ENCODE measurements around the gene RAPGEF1.

The RAPGEF1 gene

GRCh38 chr9:131587331-131587730, 152.5 kb downstream of the RAPGEF1 start:
- Histone ChIP-seq H3K27ac (ENCODE audit: low read depth, low read length) (no peak overlapping the region), H3K9me3 (ENCODE audit: insufficient read depth, low read length) (no peaks in the 10 kb centered on the region), H3K36me3 (ENCODE audit: low read length) (no peaks in the 10 kb centered on the region), H3K9me2 (replicated peaks; ENCODE audit: insufficient read depth, low read length) (no peaks in the 10 kb centered on the region), H3K79me2 (ENCODE audit: insufficient read depth, low read length) (no peaks in the 10 kb centered on the region), H3K9ac (ENCODE audit: low read length) (no peak overlapping the region), H2AFZ (ENCODE audit: low read depth, low read length, severe bottlenecking) (no peak overlapping the region), H3K27me3 (ENCODE audit: low read length) (no peaks in the 10 kb centered on the region), H4K20me1 (ENCODE audit: low read depth, low read length) (no peaks in the 10 kb centered on the region), H3K4me2 (ENCODE audit: low read depth, low read length, poor library complexity, severe bottlenecking) (no peak overlapping the region), H3F3A (ENCODE audit: insufficient read depth) (no peaks in the 10 kb centered on the region), H3K4me3 (ENCODE audit: insufficient read depth, low read length, poor library complexity, severe bottlenecking) (no peak overlapping the region)
- TF ChIP-seq EZH2phosphoT487 (conservative IDR thresholded peaks at IDR 0.05; ENCODE audit: low read length) (no peak), CTCF (IDR thresholded peaks at IDR 0.05; ENCODE audit: insufficient read depth, low read length, poor library complexity, severe bottlenecking) (no peak)

GRCh38 chr9:131585375-131585774, 154.5 kb downstream of the RAPGEF1 start:
- Histone ChIP-seq H3K9me2 (replicated peaks; ENCODE audit: insufficient read depth, low read length) (no peaks in the 10 kb centered on the region), H3K9ac (ENCODE audit: low read length) (no peak overlapping the region), H3K27ac (ENCODE audit: low read depth, low read length) (no peak overlapping the region), H3K4me2 (ENCODE audit: low read depth, low read length, poor library complexity, severe bottlenecking) (no peak overlapping the region), H3K36me3 (ENCODE audit: low read length) (no peaks in the 10 kb centered on the region), H3K79me2 (ENCODE audit: insufficient read depth, low read length) (no peaks in the 10 kb centered on the region), H3K4me3 (ENCODE audit: insufficient read depth, low read length, poor library complexity, severe bottlenecking) (no peak overlapping the region), H2AFZ (ENCODE audit: low read depth, low read length, severe bottlenecking) (no peak overlapping the region), H3F3A (ENCODE audit: insufficient read depth) (no peaks in the 10 kb centered on the region), H3K9me3 (ENCODE audit: insufficient read depth, low read length) (no peaks in the 10 kb centered on the region), H3K27me3 (ENCODE audit: low read length) (no peaks in the 10 kb centered on the region), H4K20me1 (ENCODE audit: low read depth, low read length) (no peaks in the 10 kb centered on the region)
- no peak for TF ChIP-seq CTCF (IDR thresholded peaks at IDR 0.05; ENCODE audit: insufficient read depth, low read length, poor library complexity, severe bottlenecking)
- TF ChIP-seq EZH2phosphoT487 (conservative IDR thresholded peaks at IDR 0.05; ENCODE audit: low read length) = no peak

GRCh38 chr9:131584858-131585257, 155.0 kb downstream of the RAPGEF1 start:
- TF ChIP-seq EZH2phosphoT487 (conservative IDR thresholded peaks at IDR 0.05; ENCODE audit: low read length) (no peak), CTCF (IDR thresholded peaks at IDR 0.05; ENCODE audit: insufficient read depth, low read length, poor library complexity, severe bottlenecking) (no peak)
- H4K20me1 ChIP-seq (ENCODE audit: low read depth, low read length) = no peaks in the 10 kb centered on the region
- H3K27me3 ChIP-seq (ENCODE audit: low read length) = no peaks in the 10 kb centered on the region
- no peaks in the 10 kb centered on the region for H3K36me3 ChIP-seq (ENCODE audit: low read length)
- no peaks in the 10 kb centered on the region for H3K9me3 ChIP-seq (ENCODE audit: insufficient read depth, low read length)
- no peak overlapping the region for H2AFZ ChIP-seq (ENCODE audit: low read depth, low read length, severe bottlenecking)
- H3K4me2 ChIP-seq (ENCODE audit: low read depth, low read length, poor library complexity, severe bottlenecking) = no peak overlapping the region
- no peaks in the 10 kb centered on the region for H3K9me2 ChIP-seq (replicated peaks; ENCODE audit: insufficient read depth, low read length)
- no peak overlapping the region for H3K9ac ChIP-seq (ENCODE audit: low read length)
- H3F3A ChIP-seq (ENCODE audit: insufficient read depth) = no peaks in the 10 kb centered on the region
- H3K4me3 ChIP-seq (ENCODE audit: insufficient read depth, low read length, poor library complexity, severe bottlenecking) = no peak overlapping the region
- H3K27ac ChIP-seq (ENCODE audit: low read depth, low read length) = no peak overlapping the region
- no peaks in the 10 kb centered on the region for H3K79me2 ChIP-seq (ENCODE audit: insufficient read depth, low read length)

All from SU-DHL-6 (cell line).